KOPT-K1 (cell line): ENCODE measurements around the gene SIAH2.

Experiments
- H3K27ac ChIP-seq: fragments of 200-600 bp; sonication (generic); 2 replicates; pipeline ENCODE4 v1.5.1; 2016; ENCODE audit warnings: antibody characterized with exemption, mild to moderate bottlenecking, low read depth, low read length; ENCODE audit not compliant: poor library complexity, severe bottlenecking
- H3K36me3 ChIP-seq: fragments of 200-600 bp; sonication (generic); 2 replicates; pipeline ENCODE4 v1.5.1; 2017; ENCODE audit warnings: antibody characterized with exemption, mild to moderate bottlenecking, low read length, moderate library complexity; ENCODE audit not compliant: insufficient read depth
- H3K9me3 ChIP-seq: fragments of 200-600 bp; sonication (generic); 2 replicates; pipeline ENCODE4 v1.5.1; 2017; ENCODE audit warnings: antibody characterized with exemption, low read length, mild to moderate bottlenecking; ENCODE audit not compliant: insufficient read depth, poor library complexity, severe bottlenecking

Gene SIAH2

DNA sequence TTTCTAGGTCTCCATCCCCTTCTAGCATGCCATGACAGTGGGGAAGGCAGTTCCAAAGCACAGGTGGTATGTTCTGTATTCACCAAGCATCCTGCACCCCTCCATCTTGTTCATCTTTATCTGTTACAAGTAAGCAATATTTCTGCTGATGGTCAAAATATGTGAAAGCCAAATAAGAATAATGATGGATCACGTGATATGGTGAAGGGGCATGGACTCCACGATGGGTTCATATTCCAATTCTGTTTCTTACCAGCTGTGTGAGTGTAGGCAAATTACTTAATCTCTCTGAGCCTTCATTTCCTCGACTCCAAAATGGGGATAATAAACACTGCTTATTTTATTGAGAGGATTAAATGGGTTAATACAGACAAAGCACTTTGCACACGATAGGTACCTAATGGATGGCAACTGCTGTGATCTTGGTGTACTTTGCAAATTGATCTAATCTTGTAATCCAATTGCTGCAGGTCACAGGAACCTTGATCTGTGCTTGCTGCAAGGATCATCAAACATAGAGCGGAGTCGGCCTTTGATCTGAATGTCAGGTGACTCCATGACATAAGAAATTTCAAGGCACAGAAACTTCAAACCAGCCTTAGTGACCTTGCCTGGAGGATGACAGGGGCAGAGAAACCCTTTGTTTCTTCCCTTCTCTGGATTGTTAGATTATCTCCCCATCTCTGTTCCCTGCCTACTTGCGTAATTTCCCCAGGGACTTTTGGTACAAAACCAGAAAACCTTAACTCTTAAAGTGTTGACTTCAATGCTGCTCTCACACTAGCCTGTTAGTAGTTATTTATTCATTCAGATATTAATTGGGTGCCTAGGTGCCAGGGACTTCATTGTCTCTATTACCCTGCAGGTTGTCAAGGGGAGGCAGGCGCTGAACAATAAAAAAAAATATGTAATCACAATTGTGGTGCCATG lies 25.8 kb downstream of the SIAH2 start:
- no peaks in the 10 kb centered on the region for H3K9me3 ChIP-seq
- peaks cover 18% of the 10 kb centered on the region for H3K36me3 ChIP-seq
- H3K27ac ChIP-seq: no peak overlapping the region

DNA sequence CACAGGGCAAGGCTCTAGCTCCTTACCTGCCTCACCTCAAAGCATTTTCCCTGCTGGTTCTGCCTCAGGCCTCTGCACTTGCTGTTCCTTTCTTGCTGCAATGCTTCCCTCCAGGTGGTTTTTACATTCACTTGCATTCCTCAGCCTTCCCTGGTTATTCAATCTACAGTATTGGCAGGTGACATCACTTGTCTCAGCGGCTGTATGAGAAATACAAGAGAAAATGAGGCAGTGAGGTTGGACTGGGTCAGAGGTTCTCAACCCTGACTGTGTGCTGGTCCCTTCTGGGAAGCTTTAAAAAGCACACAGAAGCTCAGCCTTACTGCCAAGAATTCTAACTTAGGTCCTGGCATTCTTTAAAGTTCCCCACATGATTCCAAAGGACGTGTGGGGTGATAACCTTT lies 26.7 kb downstream of the SIAH2 start:
- Histone ChIP-seq H3K36me3 (peaks cover 10% of the 10 kb centered on the region), H3K27ac (no peak overlapping the region), H3K9me3 (no peaks in the 10 kb centered on the region)

DNA sequence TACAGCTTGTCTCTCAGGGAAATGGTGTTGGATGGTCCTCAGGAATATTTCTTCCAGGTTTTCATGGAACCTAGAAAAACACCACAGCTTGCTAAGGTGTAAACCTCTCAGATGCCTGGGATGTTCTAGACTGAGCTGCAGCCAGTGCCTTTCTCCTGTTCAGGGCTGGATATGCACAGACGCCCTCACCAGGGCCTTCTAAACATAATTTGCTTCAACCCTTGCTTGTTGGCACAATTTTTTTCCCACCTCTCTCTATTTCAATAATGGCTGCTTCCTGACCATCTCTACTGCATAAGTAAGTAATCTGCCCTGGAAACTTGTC lies 28.2 kb downstream of the SIAH2 start:
- Histone ChIP-seq H3K36me3 (no peaks in the 10 kb centered on the region), H3K9me3 (no peaks in the 10 kb centered on the region), H3K27ac (no peak overlapping the region)

DNA sequence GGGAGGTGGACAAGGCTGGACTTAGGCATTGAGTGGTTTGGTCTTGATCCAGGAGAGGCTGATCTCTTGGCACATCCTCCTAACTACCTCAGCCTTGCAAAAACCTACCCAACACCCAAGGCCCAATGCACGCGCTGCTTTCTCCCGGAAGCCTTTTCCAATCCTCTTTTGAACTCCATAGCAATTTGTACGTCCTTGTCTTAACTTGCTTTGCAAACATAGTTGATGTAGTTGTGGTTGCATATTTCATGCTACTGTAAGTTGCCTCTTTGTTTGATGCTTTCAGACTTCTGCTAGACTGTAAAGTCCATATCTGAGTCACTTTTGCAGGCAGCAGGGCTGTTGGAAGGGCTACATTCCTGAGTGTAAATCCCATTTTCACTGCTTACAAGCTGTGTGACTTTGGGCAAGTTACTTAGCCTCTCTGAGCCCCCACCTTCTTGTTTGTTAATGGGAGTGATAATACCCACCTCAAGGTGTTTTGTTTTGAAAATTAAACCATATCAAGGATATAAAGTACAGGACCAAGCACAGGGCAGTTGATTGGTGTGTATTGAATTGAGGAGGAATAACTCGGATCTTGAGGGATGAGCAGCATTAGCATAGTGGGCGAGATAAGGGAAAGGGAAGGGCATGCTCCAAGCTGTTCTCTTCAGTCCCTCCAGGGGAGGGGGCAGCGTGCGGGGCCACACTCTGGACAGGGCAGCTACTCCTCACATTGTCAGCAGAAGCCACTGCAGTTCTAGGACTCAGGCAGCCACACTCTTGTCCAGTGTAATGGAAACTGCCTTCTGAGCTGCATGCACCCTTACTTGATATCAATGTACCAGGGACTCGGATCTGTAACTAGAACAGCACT lies 28.8 kb downstream of the SIAH2 start:
- Histone ChIP-seq H3K27ac (no peak overlapping the region), H3K9me3 (no peaks in the 10 kb centered on the region), H3K36me3 (no peaks in the 10 kb centered on the region)

DNA sequence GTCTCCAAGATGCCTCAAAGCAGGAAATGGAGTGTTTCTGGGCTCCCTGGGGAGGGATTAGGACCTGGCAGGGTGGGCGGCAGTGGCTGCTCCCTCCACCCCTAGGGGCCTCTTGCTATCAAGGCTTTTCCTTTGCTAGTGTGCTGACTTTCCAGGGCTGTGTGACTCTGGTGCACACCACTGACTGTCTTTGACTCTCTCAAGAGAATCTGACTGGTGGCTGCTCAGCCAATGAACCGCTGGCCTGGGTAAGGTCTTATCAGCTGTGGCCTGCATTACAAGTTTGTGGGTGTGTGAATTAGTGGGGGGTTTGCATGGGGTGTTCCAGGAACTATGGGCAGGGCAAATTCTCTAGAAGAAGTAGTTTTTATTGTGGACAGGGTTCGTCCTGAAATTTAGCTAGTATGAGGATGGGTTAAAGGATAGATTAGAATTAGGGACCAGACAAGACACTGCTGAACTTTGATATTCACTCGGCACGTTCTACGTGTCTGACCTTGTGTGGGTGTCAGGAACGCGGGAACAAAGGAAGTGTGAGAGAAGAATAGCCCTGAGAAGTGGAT lies 29.5 kb downstream of the SIAH2 start:
- no peaks in the 10 kb centered on the region for H3K36me3 ChIP-seq
- no peaks in the 10 kb centered on the region for H3K9me3 ChIP-seq
- H3K27ac ChIP-seq: no peak overlapping the region

DNA sequence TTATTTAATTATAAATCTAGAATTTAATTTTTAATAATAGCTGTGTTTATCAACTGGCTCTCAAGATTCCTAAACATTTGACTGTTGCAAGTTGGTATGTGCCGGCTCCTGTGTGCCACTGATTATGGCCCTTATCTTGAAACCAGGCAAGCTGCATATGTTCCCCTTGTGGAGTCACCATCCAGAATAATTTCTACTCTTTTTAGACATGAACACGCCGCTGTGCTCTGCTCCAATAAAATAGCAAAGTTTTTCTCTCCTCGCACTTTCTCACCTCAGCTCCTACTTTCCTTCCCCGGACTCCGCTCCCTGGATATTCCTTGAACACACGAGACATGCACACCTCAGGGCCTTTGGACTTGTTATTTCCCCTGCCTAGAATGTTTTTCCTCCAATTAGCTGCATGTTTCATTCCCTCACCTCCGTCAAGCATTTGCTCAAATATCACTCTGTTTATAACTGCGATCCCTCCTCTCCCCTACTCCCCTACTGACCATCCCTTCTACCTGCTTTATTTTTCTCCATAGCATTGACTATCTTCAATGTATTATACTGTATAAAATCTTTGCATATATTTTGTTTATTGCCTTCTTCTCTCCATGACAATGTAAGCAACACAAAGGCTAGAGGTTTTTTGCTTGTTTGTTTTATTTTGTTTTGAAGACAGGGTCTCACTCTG lies 33.1 kb downstream of the SIAH2 start:
- Histone ChIP-seq H3K27ac (no peak overlapping the region), H3K9me3 (no peaks in the 10 kb centered on the region), H3K36me3 (no peaks in the 10 kb centered on the region)

DNA sequence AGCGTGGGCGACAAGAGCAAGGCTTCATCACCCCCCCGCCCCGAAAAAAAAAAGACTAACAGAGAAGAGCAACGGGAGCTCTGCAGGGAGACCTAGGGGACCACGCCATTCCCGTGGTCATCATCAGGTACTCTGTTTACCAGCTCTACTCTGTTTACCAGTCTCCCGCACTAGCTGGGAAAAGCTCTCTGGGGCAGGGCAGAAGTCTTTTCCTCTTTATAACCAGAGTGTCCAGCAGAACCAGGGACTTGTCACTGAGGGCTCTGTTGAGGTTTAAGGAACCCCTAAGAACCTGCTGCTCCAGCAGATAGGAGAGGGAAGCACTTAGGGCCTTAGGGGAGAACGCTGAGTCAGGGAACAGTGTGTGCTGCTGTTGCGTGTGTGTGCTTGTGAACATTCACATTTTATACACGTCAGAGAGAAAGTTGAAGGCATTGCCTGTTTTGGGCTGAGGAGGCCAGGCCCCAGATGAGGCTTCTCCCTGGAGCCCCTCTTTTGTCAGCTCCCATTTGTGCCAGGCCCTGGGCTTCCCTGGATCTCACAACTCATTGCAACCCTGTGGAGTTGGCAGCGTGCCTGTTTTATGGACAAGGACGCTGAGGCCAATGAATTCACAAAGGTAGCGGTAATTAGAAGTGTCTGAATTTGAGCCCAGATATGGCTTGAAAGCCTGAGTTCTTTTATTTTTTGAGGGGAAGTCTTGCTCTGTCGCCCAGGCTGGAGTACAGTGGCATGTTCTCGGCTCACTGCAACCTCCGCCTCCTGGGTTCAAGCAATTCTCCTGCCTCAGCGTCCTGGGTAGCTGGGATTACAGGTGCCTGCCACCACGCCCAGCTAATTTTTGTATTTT lies 35.1 kb downstream of the SIAH2 start:
- Histone ChIP-seq H3K9me3 (no peaks in the 10 kb centered on the region), H3K36me3 (no peaks in the 10 kb centered on the region), H3K27ac (no peak overlapping the region)

DNA sequence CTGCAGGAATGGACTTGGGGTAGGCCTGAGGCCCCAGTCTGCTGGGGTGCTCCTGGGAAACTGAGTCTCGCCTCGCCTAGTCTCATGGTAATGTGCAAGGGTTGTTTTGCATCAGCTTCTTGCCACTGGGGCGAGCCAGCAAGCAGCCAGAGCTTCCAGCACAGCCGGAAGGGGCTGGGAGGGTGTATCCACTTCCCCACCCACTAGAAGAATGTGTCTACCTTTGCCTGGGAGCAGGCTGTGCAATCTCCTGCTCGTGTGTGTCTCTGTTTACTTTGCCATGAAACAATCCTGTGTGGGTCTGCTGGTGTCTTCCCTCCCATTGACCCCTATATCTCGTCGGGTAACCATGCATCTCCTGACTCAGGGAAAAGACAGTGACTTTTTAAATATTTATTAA lies 37.4 kb downstream of the SIAH2 start:
- Histone ChIP-seq H3K27ac (no peak overlapping the region), H3K9me3 (no peaks in the 10 kb centered on the region), H3K36me3 (no peaks in the 10 kb centered on the region)

DNA sequence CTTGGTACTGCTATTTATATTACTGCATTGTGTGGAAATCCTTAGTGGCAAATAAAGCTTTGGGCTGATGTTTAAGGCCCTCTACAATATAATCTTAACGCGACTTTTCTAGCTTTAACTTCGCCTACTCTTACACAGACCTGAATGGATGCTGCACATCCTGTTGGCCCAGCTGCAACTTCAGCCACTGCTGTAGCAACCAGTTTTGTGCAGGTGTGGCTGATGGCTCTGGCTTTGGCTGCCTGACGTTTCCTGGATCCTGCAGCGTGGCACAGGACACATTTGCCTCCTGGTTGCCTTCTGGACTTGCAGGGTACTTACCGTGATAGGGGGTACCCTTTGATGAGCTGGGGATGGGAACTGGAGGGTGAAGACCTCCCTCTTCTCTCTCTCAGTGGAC lies 39.0 kb downstream of the SIAH2 start:
- no peaks in the 10 kb centered on the region for H3K36me3 ChIP-seq
- H3K27ac ChIP-seq: peak overlapping the region; percentile 21
- H3K9me3 ChIP-seq: no peaks in the 10 kb centered on the region

DNA sequence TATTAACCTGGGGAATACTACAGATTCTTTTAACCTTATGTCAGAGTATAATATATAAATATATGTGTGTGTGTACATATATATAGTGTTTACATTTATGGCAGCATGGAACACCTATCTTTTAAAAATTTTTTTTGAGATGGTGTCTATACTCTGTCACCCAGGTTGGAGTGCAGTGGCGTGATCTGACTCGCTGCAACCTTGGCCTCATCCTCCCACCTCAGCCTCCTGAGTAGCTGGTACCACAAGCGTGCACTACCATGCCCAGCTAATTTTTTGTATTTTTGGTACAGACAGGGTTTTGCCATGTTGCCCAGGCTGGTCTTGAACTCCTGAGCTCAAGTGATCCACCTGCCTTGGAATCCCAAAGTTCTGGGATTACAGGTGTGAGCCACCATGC lies 40.7 kb downstream of the SIAH2 start:
- Histone ChIP-seq H3K9me3 (no peaks in the 10 kb centered on the region), H3K36me3 (no peaks in the 10 kb centered on the region), H3K27ac (no peak overlapping the region)

DNA sequence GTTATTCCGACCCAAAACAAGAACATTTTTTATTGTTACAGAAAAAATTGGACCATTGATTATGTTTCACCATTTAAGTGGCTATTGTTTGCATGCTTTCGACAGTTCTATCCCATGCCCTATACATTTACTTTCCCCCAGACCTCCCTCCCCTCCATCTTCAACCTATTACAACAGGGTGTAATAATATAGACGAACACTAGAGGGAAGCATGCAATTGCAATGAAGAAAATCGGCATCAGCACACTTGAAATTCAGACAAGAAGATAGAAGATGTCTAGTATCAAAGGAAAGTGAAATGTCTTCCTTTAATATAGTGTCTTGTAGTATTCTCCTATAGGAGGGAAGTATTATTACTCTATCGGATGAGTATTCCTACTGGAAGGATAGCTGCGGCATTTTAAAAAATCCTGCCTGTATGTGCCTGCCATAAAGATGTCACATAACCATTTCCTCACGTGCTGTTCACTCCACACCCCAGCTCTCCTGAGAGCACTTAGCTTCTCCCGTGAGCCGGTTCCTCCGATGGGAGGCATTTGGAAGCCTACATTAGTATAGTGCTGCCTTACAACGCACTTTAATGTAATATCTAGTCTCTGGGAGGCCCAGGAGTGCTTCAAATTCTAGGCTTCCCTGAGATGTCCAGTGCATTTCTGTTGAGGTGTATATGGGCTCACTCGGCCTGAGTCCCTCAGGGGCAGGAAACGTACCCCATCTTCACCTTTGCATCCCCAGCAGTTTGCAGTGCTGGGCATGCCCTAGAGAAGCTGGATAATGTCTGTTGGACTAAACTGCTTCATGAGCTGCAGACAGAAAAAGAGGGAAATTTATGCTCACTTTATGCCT lies 41.5 kb downstream of the SIAH2 start:
- Histone ChIP-seq H3K9me3 (no peaks in the 10 kb centered on the region), H3K27ac (no peak overlapping the region), H3K36me3 (no peaks in the 10 kb centered on the region)

DNA sequence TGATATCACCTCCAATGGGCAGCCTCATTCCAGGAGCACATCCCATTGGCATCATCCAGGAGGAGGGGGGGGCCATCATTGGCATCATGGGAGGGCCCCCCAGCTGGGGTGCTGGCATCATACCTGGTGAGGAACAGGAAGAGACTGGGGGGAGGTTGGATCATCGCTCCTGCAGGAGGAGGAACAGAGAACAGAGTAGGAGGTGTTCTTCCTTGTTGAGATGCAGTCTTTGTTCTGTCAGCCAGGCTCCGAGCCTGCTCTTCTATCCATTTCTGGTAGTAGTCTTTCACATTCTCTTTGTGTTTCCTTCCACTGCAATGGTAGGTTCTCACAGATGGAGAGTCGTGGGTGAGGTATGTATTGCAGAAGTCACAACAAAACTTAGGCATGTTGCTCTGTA lies 42.5 kb downstream of the SIAH2 start:
- Histone ChIP-seq H3K27ac (no peak overlapping the region), H3K9me3 (no peaks in the 10 kb centered on the region), H3K36me3 (no peaks in the 10 kb centered on the region)

DNA sequence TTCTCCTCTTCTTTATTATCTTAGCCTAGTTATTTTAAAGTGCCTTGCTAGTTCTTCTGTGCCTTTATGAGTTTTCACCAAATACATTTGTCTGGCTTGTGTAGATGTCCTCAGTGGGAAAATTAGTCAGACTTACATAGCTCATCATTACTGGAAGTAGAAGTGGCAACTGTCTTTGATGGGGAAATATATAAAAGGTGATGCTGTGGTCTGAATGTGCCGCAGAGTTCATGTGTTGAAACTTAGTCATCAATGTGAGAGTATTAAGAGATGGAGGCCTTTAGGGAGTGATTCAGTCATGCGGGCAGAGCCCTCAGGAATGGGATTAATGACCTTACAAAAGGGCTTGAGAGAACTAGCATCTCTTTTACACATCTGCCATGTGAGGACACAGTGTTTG lies 52.9 kb downstream of the SIAH2 start:
- Histone ChIP-seq H3K27ac (no peak overlapping the region), H3K9me3 (peaks cover 6% of the 10 kb centered on the region), H3K36me3 (0 out of 2 replicates have a peak, but pooled peaks cover 6% of the 10 kb centered on the region)
